Fibroblast of villous mesenchyme (primary cell): ENCODE measurements around the gene HSF5. TPM values are rescaled to one million over a fixed set of nuclear protein-coding genes. Genes with fewer than 3 reads are reported as not detected.
"Not testable (repeated sequence)": the region's sequence is repeated elsewhere in the genome, so short reads cannot be mapped to it uniquely, and the experiment has no call there.

Experiments
- DNase-seq: peaks from one replicate; pipeline ENCODE4 v3.0.0-alpha.2; 2010; ENCODE audit warnings: low read depth
- H3K4me3 ChIP-seq: 2 replicates; pipeline ENCODE4 v1.5.1; 2011; ENCODE audit warnings: low read depth, mild to moderate bottlenecking, low read length
- CTCF ChIP-seq: IDR thresholded peaks from 2 replicates; pipeline ENCODE4 v1.5.1; 2012; ENCODE audit warnings: low read depth, mild to moderate bottlenecking, low read length; ENCODE audit not compliant: insufficient read depth
- total RNA-seq: library from RNA; depleted of rRNA; stranded (reverse); fragments of >200 nt; gene quantifications from 2 replicates; pipeline ENCODE4 v1.2.3, GENCODE V29; 2012

HSF5 gene
- total RNA-seq, 1 donor = under 0.01 TPM

GRCh38 chr17:58488428-58488890 lies 251 bp upstream of the HSF5 start:
- no peak for TF ChIP-seq CTCF
- DNase-seq = no peak
- H3K4me3 ChIP-seq = no peak overlapping the region

GRCh38 chr17:58484600-58484999 lies 3.6 kb downstream of the HSF5 start:
- no peak for TF ChIP-seq CTCF
- no peak for DNase-seq

GRCh38 chr17:58481798-58482197 lies 6.4 kb downstream of the HSF5 start:
- DNase-seq, H3K4me3 ChIP-seq: not testable (repeated sequence)

More at GRCh38 chr17:58484600-58484999, 3.6 kb downstream of the HSF5 start:
- no peak overlapping the region for H3K4me3 ChIP-seq

GRCh38 chr17:58480090-58480489 lies 8.1 kb downstream of the HSF5 start:
- no peak for DNase-seq
- no peak overlapping the region for H3K4me3 ChIP-seq
- TF ChIP-seq CTCF = no peak

- H3K4me3 ChIP-seq = no peak overlapping the region
- TF ChIP-seq CTCF = no peak
- no peak for DNase-seq
These were observed 11.4 kb downstream of the HSF5 start for GRCh38 chr17:58476812-58477211.

GRCh38 chr17:58475985-58476384 lies 12.2 kb downstream of the HSF5 start:
- H3K4me3 ChIP-seq = no peak overlapping the region
- no peak for DNase-seq
- TF ChIP-seq CTCF = no peak

- DNase-seq = no peak
- no peak for TF ChIP-seq CTCF
- no peak overlapping the region for H3K4me3 ChIP-seq
These were observed 17.9 kb downstream of the HSF5 start for GRCh38 chr17:58470356-58470755.
